Measurements from ENCODE around the gene KRTAP10-2.
"Not testable (repeated sequence)": the region's sequence is repeated elsewhere in the genome, so short reads cannot be mapped to it uniquely, and the experiment has no call there.

KRTAP10-2 gene

DNA sequence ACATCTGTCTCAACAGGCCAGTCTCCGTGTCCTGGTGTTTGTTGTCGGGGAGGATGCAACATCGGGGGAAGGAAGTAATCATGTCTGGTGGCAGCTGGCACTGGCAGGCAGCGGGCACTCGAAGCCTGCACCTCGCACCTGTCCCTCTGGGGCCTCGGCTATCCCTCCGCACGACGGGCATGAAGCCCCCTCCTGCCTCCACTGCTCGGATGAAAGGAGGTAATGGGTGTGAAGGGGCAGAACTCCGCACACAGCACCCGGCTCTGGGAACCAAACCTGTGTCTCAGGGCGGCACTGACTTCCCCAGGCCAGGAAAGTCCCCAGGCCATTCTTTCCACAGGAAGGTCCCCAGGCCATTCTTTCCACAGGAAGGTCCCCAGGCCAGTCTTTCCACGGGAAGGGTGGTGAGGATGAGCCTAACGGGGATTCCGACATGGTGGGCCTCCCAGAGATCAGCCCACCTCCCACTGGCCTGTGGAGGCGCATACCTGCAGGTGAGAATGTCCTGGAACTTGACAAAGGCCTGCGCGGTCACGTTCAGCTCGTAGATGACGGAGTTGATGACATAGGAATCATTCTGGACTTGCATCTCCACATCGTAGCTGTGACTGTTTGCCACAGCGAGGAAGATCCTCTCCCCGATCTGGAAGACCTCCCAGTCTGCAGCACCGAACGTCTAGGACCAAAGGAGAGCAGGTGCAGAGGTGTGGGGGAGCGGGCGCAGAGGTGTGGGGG is 42.4 kb downstream of the KRTAP10-2 start:
- WGBS, 2 experiments (ENCODE audit: insufficient coverage in 2 of 2): 91 to 93% methylated on average over 22 of the region's 30 CpGs
- H3K4me1 ChIP-seq (ENCODE audit: control insufficient read depth, insufficient read depth, low read length, poor library complexity, severe bottlenecking): peaks cover 2% of the 10 kb centered on the region
- no peaks in the 10 kb centered on the region for H3K36me3 ChIP-seq (ENCODE audit: control insufficient read depth, insufficient read depth, low read length)
- no peak overlapping the region for H3K4me3 ChIP-seq (ENCODE audit: extremely low read depth, insufficient read depth, low read length, poor library complexity, severe bottlenecking)
- H3K27ac ChIP-seq (ENCODE audit: low read depth, low read length, severe bottlenecking): no peak overlapping the region
- no peaks in the 10 kb centered on the region for H3K9me3 ChIP-seq (ENCODE audit: control insufficient read depth, low read length)

DNA sequence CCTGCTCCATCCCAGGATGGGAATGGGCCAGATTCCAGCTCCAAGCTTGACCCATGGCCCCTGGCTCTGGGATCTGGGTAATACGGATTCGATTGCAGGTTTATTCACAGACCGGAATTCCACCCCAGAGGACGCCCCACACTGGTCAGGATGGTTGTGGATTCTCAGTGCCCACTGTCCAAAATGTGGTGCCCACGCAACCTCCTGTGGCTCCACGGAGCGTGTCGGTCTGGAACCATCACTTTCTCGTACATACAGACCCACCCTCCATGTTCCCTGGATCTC is 42.9 kb downstream of the KRTAP10-2 start:
- peaks cover 2% of the 10 kb centered on the region for H3K4me1 ChIP-seq (ENCODE audit: control insufficient read depth, insufficient read depth, low read length, poor library complexity, severe bottlenecking)
- WGBS, 2 experiments (ENCODE audit: insufficient coverage in 2 of 2): 85 to 98% methylated on average over 9 of the region's 9 CpGs

DNA sequence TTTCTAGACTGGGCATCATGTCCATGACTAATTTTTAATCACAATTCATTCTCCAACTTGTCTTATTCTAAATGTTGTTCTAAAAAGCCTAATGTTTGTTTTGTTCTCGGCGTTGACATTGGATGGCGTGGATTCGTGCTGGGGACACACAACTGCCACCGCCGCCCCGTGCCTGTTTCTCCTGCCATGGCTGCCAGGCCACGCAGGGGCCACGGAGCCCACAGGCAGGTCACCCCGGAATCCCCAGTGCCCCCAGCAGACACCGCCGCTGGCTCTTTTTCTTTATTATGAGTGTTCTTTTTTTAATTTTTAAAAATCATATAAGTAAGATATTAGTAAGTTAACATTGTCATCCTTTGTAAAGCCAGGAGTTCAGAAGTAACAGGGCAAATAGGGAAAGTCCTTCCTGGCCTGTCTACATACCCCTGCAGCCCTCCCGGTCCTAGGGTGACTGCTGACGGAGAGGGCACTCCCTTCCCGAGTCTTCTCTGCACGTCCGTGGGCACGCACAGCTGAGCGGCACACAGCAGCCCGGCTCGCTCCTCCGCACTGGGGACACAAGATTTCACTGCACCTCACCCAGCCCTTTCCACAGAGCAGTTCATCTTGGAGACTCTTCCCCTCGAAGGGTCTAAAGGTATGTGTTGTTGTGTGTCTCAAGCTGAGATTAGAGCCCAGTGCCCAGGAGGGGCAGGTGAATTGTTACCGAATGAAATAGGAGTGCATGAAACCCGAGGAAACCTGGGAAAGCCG is 43.5 kb downstream of the KRTAP10-2 start:
- Histone ChIP-seq H3K4me3 (ENCODE audit: extremely low read depth, insufficient read depth, low read length, poor library complexity, severe bottlenecking) (no peak overlapping the region), H3K27ac (ENCODE audit: low read depth, low read length, severe bottlenecking) (no peak overlapping the region), H3K4me1 (ENCODE audit: control insufficient read depth, insufficient read depth, low read length, poor library complexity, severe bottlenecking) (peaks cover 2% of the 10 kb centered on the region), H3K36me3 (ENCODE audit: control insufficient read depth, insufficient read depth, low read length) (no peaks in the 10 kb centered on the region), H3K9me3 (ENCODE audit: control insufficient read depth, low read length) (no peaks in the 10 kb centered on the region)
- WGBS, 2 experiments (ENCODE audit: insufficient coverage in 2 of 2): 91 to 92% methylated on average over 13 to 17 of the region's 26 CpGs

More for the DNA sequence above, 42.9 kb downstream of the KRTAP10-2 start:
- H3K4me3 ChIP-seq (ENCODE audit: extremely low read depth, insufficient read depth, low read length, poor library complexity, severe bottlenecking): no peak overlapping the region
- no peak overlapping the region for H3K27ac ChIP-seq (ENCODE audit: low read depth, low read length, severe bottlenecking)
- H3K9me3 ChIP-seq (ENCODE audit: control insufficient read depth, low read length): no peaks in the 10 kb centered on the region
- H3K36me3 ChIP-seq (ENCODE audit: control insufficient read depth, insufficient read depth, low read length): no peaks in the 10 kb centered on the region

DNA sequence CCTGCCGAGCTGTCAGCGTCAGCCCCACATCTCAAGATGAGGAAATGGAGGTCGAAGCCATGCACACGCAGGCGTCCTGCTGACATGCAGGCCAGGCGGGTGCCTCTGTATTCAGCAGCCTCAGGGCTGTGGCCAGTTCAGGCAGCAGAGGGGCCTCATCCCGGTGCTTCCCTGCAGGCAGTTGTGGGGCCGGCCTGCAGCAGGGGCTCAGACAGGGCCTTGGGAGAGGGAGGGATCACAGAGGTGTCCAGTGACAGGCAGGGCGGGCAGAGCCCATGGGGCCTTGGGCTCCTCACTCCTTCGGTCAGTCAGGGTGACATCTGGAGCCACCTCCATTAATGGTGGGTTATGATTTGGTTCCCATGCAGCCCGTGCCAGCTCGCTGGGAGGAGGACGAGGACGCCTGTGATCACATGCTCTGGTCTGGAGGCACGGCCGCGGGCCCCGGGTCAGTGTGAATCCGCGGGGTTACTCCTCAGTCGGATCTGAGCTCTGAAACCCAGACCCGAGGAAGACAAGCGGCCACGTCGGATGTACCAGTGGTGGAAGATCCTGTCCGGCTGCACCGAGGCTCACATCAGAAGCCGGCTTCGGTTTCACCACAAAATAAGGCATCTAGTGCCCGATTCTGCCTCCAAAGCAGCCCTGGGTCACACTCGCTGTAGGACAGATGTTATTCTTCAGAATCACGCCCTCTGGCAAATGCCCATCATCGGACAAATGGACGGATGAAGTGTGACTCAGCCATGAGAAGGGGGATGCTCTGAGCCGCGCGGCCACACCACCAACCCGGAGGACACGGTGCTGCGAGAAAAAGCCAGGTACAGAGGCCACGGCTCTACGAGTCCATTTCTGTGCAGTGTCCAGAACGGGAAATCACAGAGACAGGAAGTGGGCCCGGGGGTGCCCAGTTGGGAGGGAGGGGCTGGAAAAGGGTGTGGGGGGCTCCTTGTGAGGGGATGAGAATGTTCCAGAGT is 44.7 kb downstream of the KRTAP10-2 start:
- H3K4me3 ChIP-seq (ENCODE audit: extremely low read depth, insufficient read depth, low read length, poor library complexity, severe bottlenecking): no peak overlapping the region
- WGBS, 2 experiments (ENCODE audit: insufficient coverage in 2 of 2): 88 to 90% methylated on average over 42 to 43 of the region's 44 CpGs
- peaks cover 2% of the 10 kb centered on the region for H3K4me1 ChIP-seq (ENCODE audit: control insufficient read depth, insufficient read depth, low read length, poor library complexity, severe bottlenecking)
- H3K27ac ChIP-seq (ENCODE audit: low read depth, low read length, severe bottlenecking): no peak overlapping the region
- no peaks in the 10 kb centered on the region for H3K9me3 ChIP-seq (ENCODE audit: control insufficient read depth, low read length)
- H3K36me3 ChIP-seq (ENCODE audit: control insufficient read depth, insufficient read depth, low read length): no peaks in the 10 kb centered on the region

DNA sequence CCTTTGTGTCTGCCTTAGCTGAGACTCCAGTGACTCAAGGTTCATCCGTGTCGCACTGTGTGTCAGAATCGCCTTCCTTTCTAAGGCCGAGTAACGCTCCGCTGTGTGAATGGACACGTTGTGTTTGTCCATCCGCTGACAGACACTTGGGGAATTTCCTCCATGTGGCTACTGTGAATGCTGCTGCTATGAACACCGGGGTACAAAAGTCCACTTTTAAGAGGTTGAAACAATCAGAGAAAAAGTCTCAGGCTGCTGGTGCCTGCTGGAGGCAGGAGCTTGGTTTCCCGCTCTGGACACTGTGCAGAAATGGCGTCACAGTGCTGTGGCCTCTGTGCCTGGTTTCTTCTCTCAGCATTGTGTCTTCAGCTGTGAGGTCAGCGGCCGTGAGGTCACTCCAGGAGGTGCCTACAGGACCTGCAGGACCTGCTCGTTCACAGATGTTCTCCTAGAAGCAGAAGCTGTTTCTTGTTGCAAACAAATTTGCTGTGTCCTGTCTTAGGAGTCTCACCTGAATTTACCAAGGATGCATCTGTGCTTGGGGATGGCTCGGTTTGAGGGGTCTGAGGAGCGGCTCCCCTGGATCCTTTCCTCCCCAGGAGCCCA is 45.5 kb downstream of the KRTAP10-2 start:
- no peaks in the 10 kb centered on the region for H3K36me3 ChIP-seq (ENCODE audit: control insufficient read depth, insufficient read depth, low read length)
- no peak overlapping the region for H3K4me3 ChIP-seq (ENCODE audit: extremely low read depth, insufficient read depth, low read length, poor library complexity, severe bottlenecking)
- 88 to 94% methylated on average over 16 of the region's 16 CpGs for WGBS, 2 experiments (ENCODE audit: insufficient coverage in 2 of 2)
- H3K27ac ChIP-seq (ENCODE audit: low read depth, low read length, severe bottlenecking): no peak overlapping the region
- peaks cover 2% of the 10 kb centered on the region for H3K4me1 ChIP-seq (ENCODE audit: control insufficient read depth, insufficient read depth, low read length, poor library complexity, severe bottlenecking)
- H3K9me3 ChIP-seq (ENCODE audit: control insufficient read depth, low read length): no peaks in the 10 kb centered on the region

DNA sequence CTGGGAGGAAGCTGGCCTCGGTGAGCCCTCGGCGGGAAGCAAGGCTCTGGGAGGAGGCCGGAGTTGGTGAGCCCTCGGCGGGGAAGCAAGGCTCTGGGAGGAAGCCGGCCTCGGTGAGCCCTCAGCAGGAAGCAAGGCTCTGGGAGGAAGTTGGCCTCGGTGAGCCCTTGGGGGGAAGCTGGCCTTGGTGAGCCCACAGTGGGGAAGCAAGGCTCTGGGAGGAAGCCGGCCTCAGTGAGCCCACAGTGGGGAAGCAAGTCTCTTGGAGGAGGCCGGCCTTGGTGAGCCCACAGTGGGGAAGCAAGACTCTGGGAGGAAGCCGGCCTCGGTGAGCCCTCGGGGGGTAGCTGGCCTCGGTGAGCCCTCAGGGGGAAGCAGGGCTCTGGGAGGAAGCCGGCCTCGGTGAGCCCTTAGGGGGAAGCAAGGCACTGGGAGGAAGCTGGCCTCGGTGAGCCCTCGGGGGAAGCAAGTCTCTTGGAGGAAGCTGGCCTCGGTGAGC is 47.4 kb downstream of the KRTAP10-2 start:
- no peak overlapping the region for H3K4me3 ChIP-seq (ENCODE audit: extremely low read depth, insufficient read depth, low read length, poor library complexity, severe bottlenecking)
- 91 to 93% methylated on average over 19 to 20 of the region's 20 CpGs for WGBS, 2 experiments (ENCODE audit: insufficient coverage in 2 of 2)

DNA sequence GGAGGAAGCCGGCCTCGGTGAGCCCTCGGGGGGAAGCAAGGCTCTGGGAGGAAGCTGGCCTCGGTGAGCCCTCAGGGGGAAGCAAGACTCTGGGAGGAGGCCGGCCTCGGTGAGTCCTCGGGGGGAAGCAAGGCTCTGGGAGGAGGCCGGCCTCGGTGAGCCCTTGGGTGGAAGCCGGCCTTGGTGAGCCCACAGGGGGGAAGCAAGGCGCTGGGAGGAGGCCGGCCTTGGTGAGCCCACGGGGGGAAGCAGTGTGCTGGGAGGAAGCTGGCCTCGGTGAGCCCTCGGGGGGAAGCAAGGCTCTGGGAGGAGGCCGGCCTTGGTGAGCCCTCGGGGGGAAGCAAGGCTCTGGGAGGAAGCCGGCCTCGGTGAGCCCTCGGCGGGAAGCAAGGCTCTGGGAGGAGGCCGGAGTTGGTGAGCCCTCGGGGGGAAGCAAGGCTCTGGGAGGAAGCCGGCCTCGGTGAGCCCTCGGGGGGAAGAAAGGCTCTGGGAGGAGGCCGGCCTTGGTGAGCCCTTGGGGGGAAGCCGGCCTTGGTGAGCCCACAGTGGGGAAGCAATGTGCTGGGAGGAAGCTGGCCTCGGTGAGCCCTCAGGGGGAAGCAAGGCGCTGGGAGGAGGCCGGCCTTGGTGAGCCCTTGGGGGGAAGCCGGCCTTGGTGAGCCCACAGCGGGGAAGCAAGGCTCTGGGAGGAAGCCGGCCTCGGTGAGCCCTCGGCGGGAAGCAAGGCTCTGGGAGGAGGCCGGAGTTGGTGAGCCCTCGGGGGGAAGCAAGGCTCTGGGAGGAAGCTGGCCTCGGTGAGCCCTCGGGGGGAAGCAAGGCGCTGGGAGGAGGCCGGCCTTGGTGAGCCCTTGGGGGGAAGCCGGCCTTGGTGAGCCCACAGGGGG is 48.1 kb downstream of the KRTAP10-2 start:
- not testable (repeated sequence) for H3K9me3 ChIP-seq (ENCODE audit: control insufficient read depth, low read length); H3K36me3 ChIP-seq (ENCODE audit: control insufficient read depth, insufficient read depth, low read length); H3K4me1 ChIP-seq (ENCODE audit: control insufficient read depth, insufficient read depth, low read length, poor library complexity, severe bottlenecking); H3K27ac ChIP-seq (ENCODE audit: low read depth, low read length, severe bottlenecking); H3K4me3 ChIP-seq (ENCODE audit: extremely low read depth, insufficient read depth, low read length, poor library complexity, severe bottlenecking)
- 87 to 90% methylated on average over 24 to 27 of the region's 44 CpGs for WGBS, 2 experiments (ENCODE audit: insufficient coverage in 2 of 2)

More for the DNA sequence above, 47.4 kb downstream of the KRTAP10-2 start:
- no peaks in the 10 kb centered on the region for H3K36me3 ChIP-seq (ENCODE audit: control insufficient read depth, insufficient read depth, low read length)
- H3K27ac ChIP-seq (ENCODE audit: low read depth, low read length, severe bottlenecking): no peak overlapping the region
- H3K9me3 ChIP-seq (ENCODE audit: control insufficient read depth, low read length): no peaks in the 10 kb centered on the region
- no peaks in the 10 kb centered on the region for H3K4me1 ChIP-seq (ENCODE audit: control insufficient read depth, insufficient read depth, low read length, poor library complexity, severe bottlenecking)

DNA sequence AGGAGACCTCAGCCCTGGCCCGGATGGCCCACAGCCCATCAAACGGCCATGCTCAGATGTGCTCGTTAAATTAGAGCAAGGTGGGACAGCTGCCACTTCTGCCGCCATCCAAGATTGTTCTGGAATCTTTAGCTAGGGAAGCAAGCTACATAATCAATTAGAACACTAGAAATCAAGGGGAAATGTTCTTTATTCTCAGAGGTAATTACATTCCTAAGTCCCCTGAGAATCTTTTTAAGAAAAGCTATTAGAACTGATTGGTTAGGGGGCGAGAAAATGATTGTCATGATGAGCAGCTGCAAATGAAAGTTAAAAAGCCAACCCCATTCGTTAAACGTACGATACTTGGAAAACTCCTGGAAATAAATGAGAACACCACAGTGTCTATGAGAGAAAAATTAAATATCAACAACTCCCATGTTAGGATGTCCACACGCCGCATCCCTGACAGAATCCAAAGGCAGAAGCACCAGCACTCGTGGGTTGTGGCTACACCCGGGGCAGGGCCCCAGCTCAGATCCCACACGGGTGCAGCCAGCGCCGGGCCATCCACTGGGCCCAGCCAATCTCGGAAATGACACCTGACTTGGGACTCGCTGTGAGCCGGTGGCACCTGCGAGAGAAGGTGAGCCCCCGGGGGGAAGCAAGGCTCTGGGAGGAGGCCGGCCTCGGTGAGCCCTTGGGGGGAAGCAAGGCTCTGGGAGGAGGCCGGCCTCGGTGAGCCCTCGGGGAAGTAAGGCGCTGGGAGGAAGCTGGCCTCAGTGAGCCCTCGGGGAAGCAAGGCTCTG is 48.9 kb downstream of the KRTAP10-2 start:
- Histone ChIP-seq H3K4me1 (ENCODE audit: control insufficient read depth, insufficient read depth, low read length, poor library complexity, severe bottlenecking) (no peaks in the 10 kb centered on the region), H3K9me3 (ENCODE audit: control insufficient read depth, low read length) (no peaks in the 10 kb centered on the region), H3K27ac (ENCODE audit: low read depth, low read length, severe bottlenecking) (no peak overlapping the region), H3K4me3 (ENCODE audit: extremely low read depth, insufficient read depth, low read length, poor library complexity, severe bottlenecking) (no peak overlapping the region), H3K36me3 (ENCODE audit: control insufficient read depth, insufficient read depth, low read length) (no peaks in the 10 kb centered on the region)
- WGBS, 2 experiments (ENCODE audit: insufficient coverage in 2 of 2): 89 to 95% methylated on average over 9 to 19 of the region's 27 CpGs
